NCI-H1092 (cell line): Measurements from ENCODE around the gene DHX16.

Experiments used
- DNase-seq: peaks from one replicate; lab custom pipeline; 2025; lab: John Stamatoyannopoulos, UW

Gene DHX16

GRCh38 chr6:30626484-30627366, 46.1 kb downstream of the DHX16 start, which contains the start of gene ATAT1:
ATAT1 (plus strand) TSS chr6:30626874.
- DNase-seq, result peak; percentile 46

GRCh38 chr6:30625511-30625910, 47.3 kb downstream of the DHX16 start:
- DNase-seq, result no peak

GRCh38 chr6:30619561-30619960, 53.2 kb downstream of the DHX16 start:
- DNase-seq, result no peak

GRCh38 chr6:30618270-30618797, 54.5 kb downstream of the DHX16 start:
- no peak for DNase-seq

- peak; percentile 89 for DNase-seq
Measured at GRCh38 chr6:30617565-30618269, 55.1 kb downstream of the DHX16 start, which contains the start of gene MRPS18B. MRPS18B (plus strand) TSS chr6:30617840; CDS start chr6:30617866, 26 bp downstream.

GRCh38 chr6:30616811-30617564, 55.8 kb downstream of the DHX16 start, which contains the start of gene PPP1R10:
PPP1R10 (minus strand) TSS chr6:30617243; CDS start chr6:30609944, 7,299 bp downstream.
- peak; percentile 98 for DNase-seq

- no peak for DNase-seq
Measured at GRCh38 chr6:30615958-30616810, 56.6 kb downstream of the DHX16 start.

GRCh38 chr6:30615219-30615957, 57.4 kb downstream of the DHX16 start:
- DNase-seq, result peak; percentile 17

- peak; percentile 71 for DNase-seq
Measured at GRCh38 chr6:30614843-30615218, 58.0 kb downstream of the DHX16 start.

- no peak for DNase-seq
Measured at GRCh38 chr6:30614044-30614842, 58.6 kb downstream of the DHX16 start.

GRCh38 chr6:30613251-30614043, 59.4 kb downstream of the DHX16 start:
- DNase-seq, result no peak

- no peak for DNase-seq
Measured at GRCh38 chr6:30612687-30613248, 60.0 kb downstream of the DHX16 start.

- DNase-seq, result no peak
Measured at GRCh38 chr6:30612213-30612612, 60.6 kb downstream of the DHX16 start.

- DNase-seq, result no peak
Measured at GRCh38 chr6:30611856-30612194, 61.0 kb downstream of the DHX16 start.

- no peak for DNase-seq
Measured at GRCh38 chr6:30611150-30611855, 61.5 kb downstream of the DHX16 start.

- DNase-seq, result no peak
Measured at GRCh38 chr6:30610065-30610464, 62.7 kb downstream of the DHX16 start.

- DNase-seq, result no peak
Measured at GRCh38 chr6:30603961-30604360, 68.8 kb downstream of the DHX16 start.
